Suprapubic skin (tissue), 4 donors: ENCODE data around the gene FLVCR1. TPM values are rescaled to one million over a fixed set of nuclear protein-coding genes. Genes with fewer than 3 reads are reported as not detected.
"Not testable (repeated sequence)": the region's sequence is repeated elsewhere in the genome, so short reads cannot be mapped to it uniquely, and the experiment has no call there.

Experiments
- DNase-seq, 2 donors: peaks; one replicate each; pipeline ENCODE4 v3.0.0-alpha.2; 2019; ENCODE audit warnings: low spot score in 2 of 2
- H3K27ac ChIP-seq: fragments of 200-600 bp; sonication (generic); one replicate; pipeline ENCODE4 v1.5.1; 2019
- H3K27me3 ChIP-seq: fragments of 200-600 bp; sonication (generic); one replicate; pipeline ENCODE4 v1.5.1; 2019
- H3K36me3 ChIP-seq: fragments of 200-600 bp; sonication (generic); one replicate; pipeline ENCODE4 v1.5.1; 2019
- H3K4me1 ChIP-seq: fragments of 200-600 bp; sonication (generic); one replicate; pipeline ENCODE4 v1.5.1; 2019
- H3K4me3 ChIP-seq: fragments of 200-600 bp; sonication (generic); one replicate; pipeline ENCODE4 v1.5.1; 2019; ENCODE audit warnings: mild to moderate bottlenecking
- H3K9me3 ChIP-seq: fragments of 200-600 bp; sonication (generic); one replicate; pipeline ENCODE4 v1.5.1; 2019
- EP300 ChIP-seq: sonication (generic); formaldehyde crosslinking; IDR thresholded peaks from one replicate; pipeline ENCODE4 v1.6.1; 2017; ENCODE audit warnings: antibody characterized with exemption
- POLR2A ChIP-seq, 2 donors: fragments of 450-650 bp; IDR thresholded peaks; one replicate each; pipeline ENCODE4 v1.6.1; 2017; ENCODE audit warnings: antibody characterized with exemption in 2 of 2, mild to moderate bottlenecking in 2 of 2, moderate library complexity in 2 of 2
- POLR2AphosphoS5 ChIP-seq, 3 donors: sonication (generic); formaldehyde crosslinking; IDR thresholded peaks; one replicate each; pipeline ENCODE4 v1.6.1; 2017; ENCODE audit warnings: antibody characterized with exemption in 3 of 3
- WGBS: methylation state at CpG from one replicate; pipeline ENCODE4 v1.1.5; 2018; 5-methylcytosine and 5-hydroxymethylcytosine counted together
- total RNA-seq, 4 donors: library from RNA; depleted of rRNA; stranded (reverse); fragments of >200 nt; gene quantifications; one replicate each; pipeline ENCODE4 v1.1.0, GENCODE V29; 2016
- TF ChIP-seq, protein P1 (sequence below), 2 donors: fragments of 200-600 bp in 1 of 2; fragments of 450-650 bp in 1 of 2; sonication (generic) in 1 of 2; IDR thresholded peaks; one replicate each; pipeline ENCODE4 v1.5.1; 2016 to 2019; ENCODE audit warnings: antibody characterized with exemption in 2 of 2, mild to moderate bottlenecking in 1 of 2, moderate library complexity in 1 of 2

The FLVCR1 gene
- total RNA-seq, 4 donors from 2014 or later, result 4.3 to 8.5 (median 6.3) TPM

DNA sequence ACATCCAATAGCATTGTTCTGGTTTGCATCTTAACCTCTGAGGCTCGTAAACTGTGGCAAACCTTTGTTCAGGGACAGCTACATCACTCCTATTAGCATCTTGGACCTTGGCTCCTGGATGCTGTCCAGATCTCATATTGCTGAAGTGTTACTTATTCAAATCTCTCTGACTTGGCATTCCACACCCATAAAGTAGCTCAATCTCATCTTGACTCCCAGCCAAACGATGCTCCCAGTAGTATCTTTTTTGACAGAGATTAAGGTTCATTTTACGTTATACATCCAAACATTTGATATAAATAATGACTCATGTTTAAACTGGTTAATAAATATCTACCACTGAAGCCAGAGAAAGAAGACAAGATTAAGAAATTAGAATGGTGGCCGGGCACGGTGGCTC, 4.4 kb upstream of the FLVCR1 start:
- Histone ChIP-seq H3K27ac (no peak overlapping the region), H3K4me3 (no peak overlapping the region), H3K4me1 (peaks cover 10% of the 10 kb centered on the region), H3K9me3 (no peaks in the 10 kb centered on the region), H3K36me3 (no peaks in the 10 kb centered on the region), H3K27me3 (no peaks in the 10 kb centered on the region)
- DNase-seq, result no peak
- WGBS, result 84% methylated on average over 5 of the region's 5 CpGs
- TF ChIP-seq POLR2A (IDR thresholded peaks at IDR 0.05) (no peak), POLR2AphosphoS5 (IDR thresholded peaks at IDR 0.05) (no peak), EP300 (no peak)
- TF ChIP-seq, protein P1, sequence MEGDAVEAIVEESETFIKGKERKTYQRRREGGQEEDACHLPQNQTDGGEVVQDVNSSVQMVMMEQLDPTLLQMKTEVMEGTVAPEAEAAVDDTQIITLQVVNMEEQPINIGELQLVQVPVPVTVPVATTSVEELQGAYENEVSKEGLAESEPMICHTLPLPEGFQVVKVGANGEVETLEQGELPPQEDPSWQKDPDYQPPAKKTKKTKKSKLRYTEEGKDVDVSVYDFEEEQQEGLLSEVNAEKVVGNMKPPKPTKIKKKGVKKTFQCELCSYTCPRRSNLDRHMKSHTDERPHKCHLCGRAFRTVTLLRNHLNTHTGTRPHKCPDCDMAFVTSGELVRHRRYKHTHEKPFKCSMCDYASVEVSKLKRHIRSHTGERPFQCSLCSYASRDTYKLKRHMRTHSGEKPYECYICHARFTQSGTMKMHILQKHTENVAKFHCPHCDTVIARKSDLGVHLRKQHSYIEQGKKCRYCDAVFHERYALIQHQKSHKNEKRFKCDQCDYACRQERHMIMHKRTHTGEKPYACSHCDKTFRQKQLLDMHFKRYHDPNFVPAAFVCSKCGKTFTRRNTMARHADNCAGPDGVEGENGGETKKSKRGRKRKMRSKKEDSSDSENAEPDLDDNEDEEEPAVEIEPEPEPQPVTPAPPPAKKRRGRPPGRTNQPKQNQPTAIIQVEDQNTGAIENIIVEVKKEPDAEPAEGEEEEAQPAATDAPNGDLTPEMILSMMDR (IDR thresholded peaks at IDR 0.05), result no peak

DNA sequence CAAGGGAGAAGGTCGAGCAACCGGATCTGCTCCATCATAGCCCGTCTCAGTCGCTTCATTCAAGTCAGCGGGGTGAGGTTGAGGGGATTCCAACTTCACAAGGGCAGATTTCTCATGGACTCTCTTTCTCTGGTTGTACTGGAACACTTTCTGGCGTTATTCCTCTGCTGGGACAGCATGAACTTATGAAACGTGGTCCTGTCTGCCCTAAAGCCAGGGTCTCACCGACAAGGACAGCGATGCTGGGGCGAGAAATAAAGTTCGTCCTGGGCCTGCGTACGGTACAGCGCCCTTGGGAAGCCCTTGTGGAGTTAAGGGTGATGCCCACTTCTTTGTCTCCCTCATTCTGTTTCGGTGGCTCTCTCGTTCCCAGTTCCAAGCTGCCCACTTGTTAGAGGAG, 1.3 kb upstream of the FLVCR1 start:
- Histone ChIP-seq H3K4me3 (peak overlapping the region; percentile 91), H3K9me3 (no peaks in the 10 kb centered on the region), H3K4me1 (peaks cover 28% of the 10 kb centered on the region), H3K36me3 (no peaks in the 10 kb centered on the region), H3K27me3 (no peaks in the 10 kb centered on the region), H3K27ac (no peak overlapping the region)
- TF ChIP-seq POLR2A (IDR thresholded peaks at IDR 0.05) (no peak), EP300 (no peak), POLR2AphosphoS5 (IDR thresholded peaks at IDR 0.05) (no peak)
- TF ChIP-seq, protein P1 (IDR thresholded peaks at IDR 0.05), result no peak
- WGBS, result 90% methylated on average over 16 of the region's 16 CpGs
- no peak for DNase-seq

DNA sequence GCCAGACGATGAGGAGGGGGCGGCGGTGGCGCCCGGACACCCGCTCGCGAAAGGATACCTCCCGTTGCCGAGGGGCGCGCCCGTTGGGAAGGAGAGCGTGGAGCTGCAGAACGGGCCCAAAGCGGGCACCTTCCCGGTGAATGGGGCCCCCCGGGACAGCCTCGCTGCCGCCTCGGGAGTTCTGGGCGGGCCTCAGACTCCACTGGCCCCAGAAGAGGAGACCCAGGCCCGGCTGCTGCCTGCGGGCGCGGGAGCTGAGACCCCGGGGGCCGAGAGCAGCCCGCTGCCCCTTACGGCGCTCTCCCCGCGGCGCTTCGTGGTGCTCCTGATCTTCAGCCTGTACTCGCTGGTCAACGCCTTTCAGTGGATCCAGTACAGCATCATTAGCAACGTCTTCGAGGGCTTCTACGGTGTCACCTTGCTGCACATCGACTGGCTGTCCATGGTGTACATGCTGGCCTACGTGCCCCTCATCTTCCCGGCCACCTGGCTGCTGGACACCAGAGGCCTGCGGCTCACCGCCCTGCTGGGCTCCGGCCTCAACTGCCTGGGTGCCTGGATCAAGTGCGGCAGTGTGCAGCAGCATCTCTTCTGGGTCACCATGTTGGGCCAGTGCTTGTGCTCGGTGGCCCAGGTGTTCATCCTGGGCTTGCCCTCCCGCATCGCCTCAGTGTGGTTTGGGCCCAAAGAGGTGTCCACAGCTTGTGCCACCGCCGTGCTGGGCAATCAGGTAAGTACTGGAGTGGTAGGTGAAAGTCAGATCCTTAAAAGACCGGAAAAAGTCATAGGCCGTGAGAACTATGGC, 588 bp downstream of the FLVCR1 start:
- Histone ChIP-seq H3K27me3 (no peaks in the 10 kb centered on the region), H3K4me1 (peaks cover 28% of the 10 kb centered on the region), H3K9me3 (no peaks in the 10 kb centered on the region), H3K27ac (peak overlapping the region; percentile 74), H3K36me3 (peaks cover 1% of the 10 kb centered on the region), H3K4me3 (peak overlapping the region; percentile 91)
- TF ChIP-seq EP300 (no peak), POLR2AphosphoS5 (IDR thresholded peaks at IDR 0.05) (no peak)
- peak in 1 of 2 donors; percentile 65 for DNase-seq
- 17% methylated on average over 24 of the region's 54 CpGs for WGBS

DNA sequence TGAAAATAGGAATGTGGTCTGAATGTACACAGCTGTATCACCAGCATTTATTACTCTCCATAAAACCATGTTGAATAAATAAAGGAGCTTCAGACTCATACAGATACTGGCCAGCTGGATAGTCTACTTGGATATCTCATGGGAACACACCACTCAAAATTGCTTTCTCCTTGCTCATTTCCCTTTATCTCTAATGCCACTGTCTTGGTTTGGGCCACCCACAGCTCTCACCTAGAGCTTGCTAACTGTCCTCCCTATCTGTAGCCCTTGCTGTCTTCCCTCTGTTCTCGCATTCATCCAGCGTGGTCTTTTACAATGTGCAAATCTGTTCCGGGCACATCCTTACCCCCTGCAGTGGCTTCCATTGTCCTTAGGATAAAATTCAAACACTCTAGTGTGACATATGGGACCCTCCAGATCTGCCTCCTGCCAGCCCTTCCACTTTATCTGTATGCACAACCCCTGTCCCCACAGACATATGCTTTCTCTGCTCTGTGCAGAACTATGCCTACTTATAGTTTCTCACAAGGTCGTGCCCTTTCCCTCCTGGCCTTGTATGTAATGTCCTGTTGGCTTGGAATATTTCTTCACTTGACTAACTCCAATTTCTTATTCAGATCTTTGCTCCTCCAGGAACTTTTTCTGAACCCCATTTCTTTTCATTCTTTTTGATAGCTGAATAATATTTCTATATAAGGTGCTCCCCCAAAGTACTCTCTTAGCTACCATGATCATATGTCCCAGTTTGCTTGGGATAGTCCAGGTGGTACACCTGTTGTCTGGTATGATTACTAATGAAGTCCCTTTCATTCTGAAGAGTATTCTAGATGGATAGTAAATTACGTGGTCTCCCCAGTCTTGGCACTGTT, 2.9 kb downstream of the FLVCR1 start:
- Histone ChIP-seq H3K9me3 (no peaks in the 10 kb centered on the region), H3K4me3 (no peak overlapping the region), H3K4me1 (peaks cover 28% of the 10 kb centered on the region), H3K36me3 (peaks cover 3% of the 10 kb centered on the region), H3K27me3 (no peaks in the 10 kb centered on the region), H3K27ac (no peak overlapping the region)
- WGBS, result 74% methylated on average over 5 of the region's 5 CpGs
- DNase-seq, result no peak
- no peak for TF ChIP-seq EP300
- TF ChIP-seq, protein P1 (IDR thresholded peaks at IDR 0.05), result no peak
- TF ChIP-seq POLR2AphosphoS5 (IDR thresholded peaks at IDR 0.05), result no peak
- TF ChIP-seq POLR2A (IDR thresholded peaks at IDR 0.05), result no peak

DNA sequence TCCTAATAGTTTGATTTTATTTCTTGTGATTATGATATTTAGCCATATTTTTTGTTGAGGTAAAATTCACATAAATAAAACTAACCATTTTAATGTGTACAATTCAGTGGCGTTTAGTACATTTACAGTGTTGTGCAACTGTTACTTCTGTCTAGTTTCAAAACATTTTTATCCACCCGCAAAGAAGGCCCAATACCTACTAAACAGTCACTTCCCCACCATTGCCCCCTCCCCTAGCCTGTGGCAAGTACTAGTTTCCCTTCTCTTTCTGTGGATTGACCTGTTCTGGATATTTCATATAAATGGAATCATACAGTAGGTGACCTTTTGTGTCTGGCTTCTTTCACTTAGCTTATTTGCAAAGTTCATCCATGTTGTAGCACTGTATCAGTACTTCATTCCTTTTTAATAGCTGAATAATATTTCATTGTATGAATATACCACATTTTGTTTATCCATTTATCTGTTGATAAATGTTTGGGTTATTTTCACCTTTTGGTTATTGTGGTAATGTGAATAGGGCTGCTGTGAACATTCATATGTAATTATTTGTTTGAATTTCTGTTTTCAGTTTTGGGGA, 4.1 kb downstream of the FLVCR1 start:
- TF ChIP-seq, protein P1 (IDR thresholded peaks at IDR 0.05), result no peak
- TF ChIP-seq POLR2AphosphoS5 (IDR thresholded peaks at IDR 0.05) (no peak), POLR2A (IDR thresholded peaks at IDR 0.05) (no peak), EP300 (no peak)
- H3K36me3 ChIP-seq, result peaks cover 3% of the 10 kb centered on the region
- peaks cover 24% of the 10 kb centered on the region for H3K4me1 ChIP-seq
- no peak overlapping the region for H3K27ac ChIP-seq
- DNase-seq, result no peak
- H3K9me3 ChIP-seq, result no peaks in the 10 kb centered on the region
- no peak overlapping the region for H3K4me3 ChIP-seq
- no peaks in the 10 kb centered on the region for H3K27me3 ChIP-seq
- WGBS, result 93% methylated on average over 2 of the region's 2 CpGs

DNA sequence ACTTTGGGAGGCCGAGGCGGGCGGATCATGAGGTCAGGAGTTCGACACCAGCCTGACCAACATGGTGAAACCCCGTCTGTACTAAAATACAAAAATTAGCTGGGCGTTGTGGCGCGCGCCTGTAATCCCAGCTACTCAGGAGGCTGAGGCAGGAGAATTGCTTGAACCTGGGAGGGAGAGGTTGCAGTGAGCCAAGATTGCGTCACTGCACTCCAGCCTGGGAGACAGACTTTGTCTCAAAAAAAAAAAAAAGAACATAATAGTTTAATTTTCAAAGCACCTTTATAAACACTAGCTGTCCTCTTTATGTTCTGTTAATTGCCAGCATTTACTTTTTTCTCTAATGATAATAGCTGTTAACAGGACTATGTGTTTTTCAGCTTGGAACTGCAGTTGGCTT, 5.3 kb downstream of the FLVCR1 start:
- not testable (repeated sequence) for H3K36me3 ChIP-seq, H3K27ac ChIP-seq, H3K9me3 ChIP-seq, H3K4me3 ChIP-seq, H3K27me3 ChIP-seq, DNase-seq
- peaks cover 19% of the 10 kb centered on the region for H3K4me1 ChIP-seq
- WGBS, result 78% methylated on average over 10 of the region's 10 CpGs
